Measurements from ENCODE around the gene GSS. TPM values are rescaled to one million over a fixed set of nuclear protein-coding genes. Genes with fewer than 3 reads are reported as not detected.

The GSS gene
- total RNA-seq, 4 donors from 2014 or later, result 125 to 364 (median 129) TPM

- peaks cover 0 to 54% (median 29%) of the 10 kb centered on the region in 4 donors for H3K4me1 ChIP-seq
- TF ChIP-seq POLR2AphosphoS5 (IDR thresholded peaks at IDR 0.05), result no peak
- H3K27ac ChIP-seq, result peak overlapping the region in 3 of 4 donors; percentile 41 to 64 (median 49)
- H3K9me3 ChIP-seq, result no peaks in the 10 kb centered on the region
- H3K27me3 ChIP-seq, result no peaks in the 10 kb centered on the region
- WGBS, 2 donors (ENCODE audit: low coverage in 1 of 2), result 49 to 54% methylated on average over 6 of the region's 6 CpGs
- no peak for DNase-seq
- intact Hi-C loops (cut with DNase I; ENCODE audit: low total_unique reads), result no loop called here
- H3K36me3 ChIP-seq, result peaks cover 0 to 21% (median 5%) of the 10 kb centered on the region in 4 donors
- in situ Hi-C loops (cut with MboI; ENCODE audit: low pct_ligation_motif_present in 1 of 4, low pct_unique_long_range_greater_than_20kb in 1 of 4, low sequenced_read_pairs in 3 of 4), result no loop called here
- H3K4me3 ChIP-seq, result no peak overlapping the region
These were observed 75.3 kb downstream of the GSS start for GRCh38 chr20:34880215-34880850.

Small RNAs within 50 kb of the gene (small RNA-seq; reads per million reads assigned to genes)
- gene MIR499A, result 0 to 1.3 (median 0.54) reads per million in 4 donors

Other genes starting within 250 kb of the GSS start
- 10 to 100 TPM; 34.8 to 81.8 (median 44.2) TPM for gene NCOA6, start 130.2 kb downstream of the GSS start, total RNA-seq
- gene GGT7, start 83.0 kb downstream of the GSS start, total RNA-seq, result 10 to 100 TPM; 11.2 to 19.1 (median 15.1) TPM
- 100 to 1,000 TPM; 257 to 393 (median 359) TPM for gene ACSS2, start 79.2 kb downstream of the GSS start, total RNA-seq
- under 1 TPM; 0.20 to 0.75 (median 0.52) TPM for gene MYH7B, start 62 bp upstream of the GSS start, total RNA-seq
- 10 to 100 TPM; 57.3 to 85.3 (median 70.1) TPM for gene TRPC4AP, start 137.0 kb upstream of the GSS start, total RNA-seq
- gene EDEM2, start 191.5 kb upstream of the GSS start, total RNA-seq, result 10 to 100 TPM; 23.0 to 55.9 (median 30.4) TPM
- 1 to 10 TPM; 2.4 to 8.6 (median 7.3) TPM for gene PROCR, start 216.3 kb upstream of the GSS start, total RNA-seq

Data from transverse colon (tissue), 4 donors.